BE2C (cell line): Measurements from ENCODE around the gene BICD1.
"Not testable (repeated sequence)": the region's sequence is repeated elsewhere in the genome, so short reads cannot be mapped to it uniquely, and the experiment has no call there.

Experiments
- DNase-seq: peaks from one replicate; pipeline ENCODE4 v3.0.0-alpha.2; 2020
- H3K27me3 ChIP-seq: fragments of 250-450 bp; sonication (Bioruptor Pico); 2 replicates; pipeline ENCODE4 v1.5.1; 2020; ENCODE audit warnings: mild to moderate bottlenecking
- H3K36me3 ChIP-seq: fragments of 250-450 bp; sonication (Bioruptor Pico); 2 replicates; pipeline ENCODE4 v1.5.1; 2020; ENCODE audit warnings: mild to moderate bottlenecking
- H3K4me1 ChIP-seq: fragments of 250-450 bp; sonication (Bioruptor Pico); 2 replicates; pipeline ENCODE4 v1.5.1; 2020
- H3K4me3 ChIP-seq: 2 replicates; pipeline ENCODE4 v1.5.1; 2011; ENCODE audit warnings: low read depth, low read length
- H3K9me3 ChIP-seq: fragments of 250-450 bp; sonication (Bioruptor Pico); 2 replicates; pipeline ENCODE4 v1.5.1; 2020
- CTCF ChIP-seq: IDR thresholded peaks from 2 replicates; pipeline ENCODE4 v1.5.1; 2012; ENCODE audit warnings: mild to moderate bottlenecking, low read depth, low read length

BICD1 gene

GRCh38 chr12:32217354-32218310 lies 111.0 kb downstream of the BICD1 start:
- Histone ChIP-seq H3K4me1 (no peaks in the 10 kb centered on the region), H3K4me3 (no peak overlapping the region), H3K36me3 (peaks cover 25% of the 10 kb centered on the region), H3K27me3 (no peaks in the 10 kb centered on the region), H3K9me3 (no peaks in the 10 kb centered on the region)
- DNase-seq = no peak
- TF ChIP-seq CTCF = no peak

GRCh38 chr12:32223941-32224340 lies 117.3 kb downstream of the BICD1 start:
- Histone ChIP-seq H3K9me3 (no peaks in the 10 kb centered on the region), H3K36me3 (peaks cover 24% of the 10 kb centered on the region), H3K27me3 (no peaks in the 10 kb centered on the region), H3K4me3 (no peak overlapping the region), H3K4me1 (no peaks in the 10 kb centered on the region)
- DNase-seq = no peak
- TF ChIP-seq CTCF = no peak

- TF ChIP-seq CTCF = no peak
- Histone ChIP-seq H3K4me3 (no peak overlapping the region), H3K36me3 (peaks cover 24% of the 10 kb centered on the region), H3K9me3 (no peaks in the 10 kb centered on the region), H3K27me3 (no peaks in the 10 kb centered on the region), H3K4me1 (peaks cover 7% of the 10 kb centered on the region)
- DNase-seq = no peak
Measured at GRCh38 chr12:32226768-32227167, 120.1 kb downstream of the BICD1 start.

GRCh38 chr12:32229971-32230612 lies 123.4 kb downstream of the BICD1 start:
- no peak for TF ChIP-seq CTCF
- Histone ChIP-seq H3K27me3 (no peaks in the 10 kb centered on the region), H3K9me3 (no peaks in the 10 kb centered on the region), H3K4me3 (no peak overlapping the region), H3K4me1 (peaks cover 7% of the 10 kb centered on the region), H3K36me3 (peaks cover 9% of the 10 kb centered on the region)
- no peak for DNase-seq

- H3K27me3 ChIP-seq = no peaks in the 10 kb centered on the region
- peak; percentile 25 for TF ChIP-seq CTCF
- peak; percentile 87 for DNase-seq
- H3K4me1 ChIP-seq = peaks cover 7% of the 10 kb centered on the region
- H3K36me3 ChIP-seq = peaks cover 8% of the 10 kb centered on the region
- H3K9me3 ChIP-seq = no peaks in the 10 kb centered on the region
- no peak overlapping the region for H3K4me3 ChIP-seq
Measured at GRCh38 chr12:32230613-32230993, 124.0 kb downstream of the BICD1 start.

GRCh38 chr12:32231361-32231760 lies 124.7 kb downstream of the BICD1 start:
- H3K4me3 ChIP-seq, H3K4me1 ChIP-seq, H3K27me3 ChIP-seq, DNase-seq, H3K9me3 ChIP-seq, H3K36me3 ChIP-seq: not testable (repeated sequence)
